Measurements from ENCODE around the gene C8G.

C8G gene

GRCh38 chr9:136973618-136974617 is 28.9 kb downstream of the C8G start:
- no peak overlapping the region for H3K4me3 ChIP-seq (ENCODE audit: low read depth, low read length)
- no peak for TF ChIP-seq CTCF (conservative IDR thresholded peaks at IDR 0.05; ENCODE audit: low read depth, low read length)
- no peak for DNase-seq (ENCODE audit: low read depth)

GRCh38 chr9:136974817-136975535 is 29.9 kb downstream of the C8G start:
- H3K4me3 ChIP-seq (ENCODE audit: low read depth, low read length) = no peak overlapping the region
- DNase-seq (ENCODE audit: low read depth) = no peak
- TF ChIP-seq CTCF (conservative IDR thresholded peaks at IDR 0.05; ENCODE audit: low read depth, low read length) = no peak

- H3K4me3 ChIP-seq (ENCODE audit: low read depth, low read length) = no peak overlapping the region
- peak; percentile 35 for TF ChIP-seq CTCF (conservative IDR thresholded peaks at IDR 0.05; ENCODE audit: low read depth, low read length)
- DNase-seq (ENCODE audit: low read depth) = no peak
These were observed 30.6 kb downstream of the C8G start for GRCh38 chr9:136975644-136976043.

- DNase-seq (ENCODE audit: low read depth) = peak; percentile 92
- TF ChIP-seq CTCF (conservative IDR thresholded peaks at IDR 0.05; ENCODE audit: low read depth, low read length) = no peak
- peak within 1 kb of the TSS; percentile 91 for H3K4me3 ChIP-seq (ENCODE audit: low read depth, low read length)
These were observed 32.2 kb downstream of the C8G start, which contains the start of gene PTGDS for GRCh38 chr9:136977223-136977622. Gene PTGDS, plus strand, starts transcription at chr9:136977504. Its CDS starts 75 bp downstream, at chr9:136977579.

- H3K4me3 ChIP-seq (ENCODE audit: low read depth, low read length) = peak overlapping the region; percentile 91
- no peak for TF ChIP-seq CTCF (conservative IDR thresholded peaks at IDR 0.05; ENCODE audit: low read depth, low read length)
- DNase-seq (ENCODE audit: low read depth) = no peak
These were observed 32.6 kb downstream of the C8G start for GRCh38 chr9:136977649-136978072.

- no peak for TF ChIP-seq CTCF (conservative IDR thresholded peaks at IDR 0.05; ENCODE audit: low read depth, low read length)
- peak; percentile 92 for DNase-seq (ENCODE audit: low read depth)
- peak overlapping the region; percentile 91 for H3K4me3 ChIP-seq (ENCODE audit: low read depth, low read length)
These were observed 33.2 kb downstream of the C8G start for GRCh38 chr9:136978073-136978864.

Data from choroid plexus epithelial cell (primary cell).